RWPE2 (cell line): ENCODE measurements around the gene AKAP9.

ENCODE experiments used
- ATAC-seq: fragments of 200-7000 bp; cut with Tn5 transposase; 3 replicates; pipeline ENCODE4 v1.9.1; 2021; ENCODE audit warnings: low read depth
- DNase-seq: peaks from one replicate; pipeline ENCODE4 v3.0.0-alpha.2; 2020; ENCODE audit warnings: low spot score
- H3K27ac ChIP-seq: fragments of 450-650 bp; 2 replicates; pipeline ENCODE4 v1.5.1; 2017; ENCODE audit warnings: mild to moderate bottlenecking; ENCODE audit not compliant: poor library complexity, severe bottlenecking
- H3K27me3 ChIP-seq: fragments of 250-450 bp; sonication (Bioruptor Pico); 2 replicates; pipeline ENCODE4 v1.5.1; 2021; ENCODE audit warnings: mild to moderate bottlenecking, moderate library complexity; ENCODE audit not compliant: insufficient read depth, poor library complexity, severe bottlenecking
- H3K36me3 ChIP-seq: fragments of 250-450 bp; sonication (Bioruptor Pico); 2 replicates; pipeline ENCODE4 v1.5.1; 2020; ENCODE audit warnings: low read depth, mild to moderate bottlenecking, moderate library complexity
- H3K4me1 ChIP-seq: fragments of 250-450 bp; sonication (Bioruptor Pico); 2 replicates; pipeline ENCODE4 v1.5.1; 2021; ENCODE audit warnings: mild to moderate bottlenecking, moderate library complexity; ENCODE audit not compliant: insufficient read depth, poor library complexity, severe bottlenecking
- H3K4me3 ChIP-seq: fragments of 250-450 bp; sonication (Bioruptor Pico); 2 replicates; pipeline ENCODE4 v1.5.1; 2021; ENCODE audit warnings: mild to moderate bottlenecking, moderate library complexity; ENCODE audit not compliant: severe bottlenecking
- H3K9me3 ChIP-seq: fragments of 250-450 bp; sonication (Bioruptor Pico); 2 replicates; pipeline ENCODE4 v1.5.1; 2021; ENCODE audit warnings: mild to moderate bottlenecking, moderate library complexity; ENCODE audit not compliant: severe bottlenecking
- CTCF ChIP-seq: fragments of 450-650 bp; IDR thresholded peaks from one replicate; pipeline ENCODE4 v1.5.1; 2017; ENCODE audit warnings: mild to moderate bottlenecking, moderate library complexity; ENCODE audit not compliant: poor library complexity, severe bottlenecking

Gene AKAP9

GRCh38 chr7:92155108-92155739, 214.6 kb downstream of the AKAP9 start:
- Histone ChIP-seq H3K27ac (no peak overlapping the region), H3K4me3 (no peak overlapping the region), H3K27me3 (no peaks in the 10 kb centered on the region), H3K4me1 (peaks cover 6% of the 10 kb centered on the region), H3K36me3 (no peaks in the 10 kb centered on the region), H3K9me3 (no peaks in the 10 kb centered on the region)
- ATAC-seq (no peak), DNase-seq (no peak)
- TF ChIP-seq CTCF, result no peak

GRCh38 chr7:92156990-92157389, 216.3 kb downstream of the AKAP9 start:
- DNase-seq, result no peak

GRCh38 chr7:92158660-92159575, 218.3 kb downstream of the AKAP9 start:
- no peak for TF ChIP-seq CTCF
- no peak for DNase-seq
- H3K9me3 ChIP-seq, result no peaks in the 10 kb centered on the region
- peaks cover 3% of the 10 kb centered on the region for H3K27me3 ChIP-seq
- ATAC-seq, result peak; percentile 78
- H3K4me3 ChIP-seq, result no peak overlapping the region
- peaks cover 8% of the 10 kb centered on the region for H3K4me1 ChIP-seq
- H3K36me3 ChIP-seq, result no peaks in the 10 kb centered on the region
- no peak overlapping the region for H3K27ac ChIP-seq

More at GRCh38 chr7:92156990-92157389, 216.3 kb downstream of the AKAP9 start:
- Histone ChIP-seq H3K4me1 (peaks cover 6% of the 10 kb centered on the region), H3K36me3 (no peaks in the 10 kb centered on the region), H3K9me3 (no peaks in the 10 kb centered on the region), H3K27ac (no peak overlapping the region), H3K4me3 (no peak overlapping the region), H3K27me3 (no peaks in the 10 kb centered on the region)
- TF ChIP-seq CTCF, result no peak
- ATAC-seq, result no peak
